C4-2B (cell line): ENCODE results near the gene REL.
"Not testable (repeated sequence)": the region's sequence is repeated elsewhere in the genome, so short reads cannot be mapped to it uniquely, and the experiment has no call there.

Source experiments
- H3K27ac ChIP-seq: fragments of 450-650 bp; 2 replicates; pipeline ENCODE4 v1.5.1; 2017
- CTCF ChIP-seq: fragments of 450-650 bp; conservative IDR thresholded peaks from 2 replicates; pipeline ENCODE4 v1.5.1; 2017; ENCODE audit warnings: mild to moderate bottlenecking
- ZFX ChIP-seq: fragments of 450-650 bp; IDR thresholded peaks from 2 replicates; pipeline ENCODE4 v1.6.1; 2017

Gene REL

GRCh38 chr2:60883896-60884295 lies 2.5 kb downstream of the REL start:
- TF ChIP-seq CTCF (no peak), ZFX (no peak)
- H3K27ac ChIP-seq = no peak overlapping the region

GRCh38 chr2:60884800-60885199 lies 3.4 kb downstream of the REL start:
- H3K27ac ChIP-seq = no peak overlapping the region

GRCh38 chr2:60885683-60886082 lies 4.3 kb downstream of the REL start:
- no peak overlapping the region for H3K27ac ChIP-seq
- TF ChIP-seq CTCF = no peak

More at GRCh38 chr2:60884800-60885199, 3.4 kb downstream of the REL start:
- no peak for TF ChIP-seq CTCF
- no peak for TF ChIP-seq ZFX

- no peak for TF ChIP-seq ZFX
- no peak overlapping the region for H3K27ac ChIP-seq
Observed at GRCh38 chr2:60886991-60887390, 5.6 kb downstream of the REL start.

GRCh38 chr2:60888853-60889252 lies 7.5 kb downstream of the REL start:
- no peak for TF ChIP-seq ZFX
- no peak for TF ChIP-seq CTCF
- no peak overlapping the region for H3K27ac ChIP-seq

- H3K27ac ChIP-seq = not testable (repeated sequence)
Observed at GRCh38 chr2:60889581-60890392, 8.4 kb downstream of the REL start.

- no peak overlapping the region for H3K27ac ChIP-seq
- no peak for TF ChIP-seq CTCF
- TF ChIP-seq ZFX = no peak
Observed at GRCh38 chr2:60890393-60890707, 9.0 kb downstream of the REL start.

GRCh38 chr2:60891180-60891579 lies 9.8 kb downstream of the REL start:
- H3K27ac ChIP-seq = no peak overlapping the region
- TF ChIP-seq CTCF (no peak), ZFX (no peak)
